GM12874 (cell line): ENCODE measurements around the gene NRDC.

Source experiments
- TF ChIP-seq, protein P1 (sequence below): IDR thresholded peaks from 2 replicates; pipeline ENCODE4 v1.5.1; 2011; ENCODE audit warnings: low read depth, mild to moderate bottlenecking, control low read depth, low read length, moderate library complexity; ENCODE audit not compliant: insufficient read depth

The NRDC gene

DNA sequence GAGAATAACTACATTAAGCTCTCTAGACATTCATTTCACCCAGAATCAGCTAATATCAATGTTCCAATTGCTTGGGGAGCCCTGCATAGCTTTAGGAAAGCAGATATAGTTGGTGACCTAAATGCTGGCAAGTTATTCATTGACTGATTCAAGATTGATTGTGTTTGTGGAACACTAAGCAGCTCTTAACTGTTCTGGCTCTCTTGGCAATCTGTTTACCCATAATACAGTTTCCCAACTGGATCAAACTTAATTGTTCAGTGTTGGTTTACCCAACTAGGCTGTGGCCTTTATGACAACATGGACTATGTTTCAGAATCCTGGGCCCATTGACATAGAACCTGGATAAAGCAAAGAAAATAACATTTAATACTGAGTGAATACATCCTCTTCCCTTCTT, 83.7 kb downstream of the NRDC start:
- TF ChIP-seq, protein P1, sequence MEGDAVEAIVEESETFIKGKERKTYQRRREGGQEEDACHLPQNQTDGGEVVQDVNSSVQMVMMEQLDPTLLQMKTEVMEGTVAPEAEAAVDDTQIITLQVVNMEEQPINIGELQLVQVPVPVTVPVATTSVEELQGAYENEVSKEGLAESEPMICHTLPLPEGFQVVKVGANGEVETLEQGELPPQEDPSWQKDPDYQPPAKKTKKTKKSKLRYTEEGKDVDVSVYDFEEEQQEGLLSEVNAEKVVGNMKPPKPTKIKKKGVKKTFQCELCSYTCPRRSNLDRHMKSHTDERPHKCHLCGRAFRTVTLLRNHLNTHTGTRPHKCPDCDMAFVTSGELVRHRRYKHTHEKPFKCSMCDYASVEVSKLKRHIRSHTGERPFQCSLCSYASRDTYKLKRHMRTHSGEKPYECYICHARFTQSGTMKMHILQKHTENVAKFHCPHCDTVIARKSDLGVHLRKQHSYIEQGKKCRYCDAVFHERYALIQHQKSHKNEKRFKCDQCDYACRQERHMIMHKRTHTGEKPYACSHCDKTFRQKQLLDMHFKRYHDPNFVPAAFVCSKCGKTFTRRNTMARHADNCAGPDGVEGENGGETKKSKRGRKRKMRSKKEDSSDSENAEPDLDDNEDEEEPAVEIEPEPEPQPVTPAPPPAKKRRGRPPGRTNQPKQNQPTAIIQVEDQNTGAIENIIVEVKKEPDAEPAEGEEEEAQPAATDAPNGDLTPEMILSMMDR = no peak

DNA sequence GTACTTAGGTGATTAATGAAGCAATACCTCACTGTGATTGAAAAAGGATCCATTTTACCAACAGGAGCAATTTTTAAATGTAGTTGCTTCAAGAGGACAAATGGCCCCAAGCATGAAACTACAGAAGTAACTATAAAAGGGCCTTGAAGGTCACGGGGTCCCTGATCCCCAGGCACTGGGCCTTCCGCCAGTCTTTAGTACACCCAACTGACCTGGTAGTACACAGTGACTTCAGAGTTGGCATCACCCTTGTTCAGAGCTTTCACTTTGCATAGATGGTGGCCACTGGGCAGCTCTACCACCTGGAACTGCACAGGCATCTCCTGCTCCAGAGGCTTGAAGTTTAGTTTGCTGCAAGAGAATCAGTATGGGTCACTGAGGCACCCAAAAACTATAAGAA, 84.3 kb downstream of the NRDC start:
- TF ChIP-seq, protein P1 = no peak

DNA sequence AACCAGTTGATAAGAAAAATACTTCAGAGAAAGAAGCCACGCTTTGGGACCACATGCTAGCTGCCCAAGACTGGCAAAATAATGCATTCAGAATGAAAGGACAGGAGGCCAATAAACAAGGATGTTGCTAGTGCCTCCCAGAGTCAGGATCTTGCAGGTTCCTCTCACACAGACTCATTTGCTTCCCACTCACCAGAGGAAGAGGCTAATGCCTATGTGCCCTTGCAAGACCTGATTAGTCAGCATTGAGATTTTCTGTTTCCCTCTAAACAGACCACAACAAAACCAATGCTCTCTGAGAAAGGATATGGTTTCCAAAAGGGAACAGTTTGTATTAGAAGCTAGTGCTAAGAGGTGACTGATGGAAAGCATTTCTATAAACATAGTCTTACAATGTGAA, 85.7 kb downstream of the NRDC start:
- TF ChIP-seq, protein P1 = no peak

DNA sequence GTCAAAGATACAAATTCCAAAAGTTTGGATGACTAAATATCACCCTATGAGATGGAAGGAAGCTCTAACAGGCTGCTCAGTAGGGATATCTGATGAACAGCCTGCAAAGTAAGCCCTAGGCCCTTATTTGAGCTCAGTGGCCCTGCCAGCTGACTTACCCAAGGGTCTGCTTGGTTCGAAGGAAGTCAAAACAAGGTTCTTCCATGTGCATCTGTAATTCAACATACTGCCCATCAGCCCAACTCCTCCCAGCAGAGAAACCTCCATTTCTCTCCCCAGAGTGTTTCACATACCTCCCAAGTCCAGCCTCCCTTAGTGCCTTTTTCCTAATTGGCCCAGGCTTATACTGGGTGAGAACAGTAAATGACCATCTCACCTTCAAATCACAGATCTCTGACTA, 86.6 kb downstream of the NRDC start:
- TF ChIP-seq, protein P1 = no peak

DNA sequence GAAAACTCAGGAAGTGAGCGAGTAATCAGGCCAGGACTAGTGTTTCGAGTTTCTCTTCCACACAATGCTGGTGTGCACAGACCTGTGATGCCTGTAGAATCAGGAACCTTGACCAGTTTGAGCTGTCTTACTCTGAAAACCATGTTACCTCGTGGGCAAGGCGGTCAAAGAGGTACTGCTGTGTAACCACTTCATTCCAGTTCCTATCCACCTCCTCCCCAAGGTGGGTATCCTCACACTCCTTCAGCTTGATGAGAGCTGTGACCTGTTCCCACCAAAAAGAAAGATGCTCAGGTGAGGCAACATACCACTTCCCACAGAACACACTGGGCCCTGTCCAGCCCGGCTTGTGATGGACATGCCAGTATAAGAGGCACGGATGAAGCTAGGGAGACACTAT, 88.1 kb downstream of the NRDC start:
- TF ChIP-seq, protein P1 = no peak

DNA sequence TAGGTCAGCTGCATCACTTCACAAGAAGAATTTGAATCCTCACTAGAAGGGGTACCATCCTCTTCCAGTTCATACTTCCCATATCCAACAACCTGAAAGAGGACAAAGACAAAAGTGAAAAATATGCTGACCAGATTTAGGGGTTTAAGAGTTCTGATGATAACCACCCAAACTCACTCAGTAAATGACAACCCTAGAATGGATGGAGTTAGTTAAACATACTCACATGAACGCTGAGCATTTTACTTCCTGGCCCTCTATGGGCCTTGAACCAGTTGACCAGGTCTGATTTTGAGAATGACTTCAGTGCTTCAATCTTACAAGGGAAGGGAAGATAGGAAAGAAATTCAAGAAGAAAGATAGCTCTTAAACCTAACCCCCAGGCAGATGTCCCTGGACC, 89.2 kb downstream of the NRDC start:
- TF ChIP-seq, protein P1 = no peak

DNA sequence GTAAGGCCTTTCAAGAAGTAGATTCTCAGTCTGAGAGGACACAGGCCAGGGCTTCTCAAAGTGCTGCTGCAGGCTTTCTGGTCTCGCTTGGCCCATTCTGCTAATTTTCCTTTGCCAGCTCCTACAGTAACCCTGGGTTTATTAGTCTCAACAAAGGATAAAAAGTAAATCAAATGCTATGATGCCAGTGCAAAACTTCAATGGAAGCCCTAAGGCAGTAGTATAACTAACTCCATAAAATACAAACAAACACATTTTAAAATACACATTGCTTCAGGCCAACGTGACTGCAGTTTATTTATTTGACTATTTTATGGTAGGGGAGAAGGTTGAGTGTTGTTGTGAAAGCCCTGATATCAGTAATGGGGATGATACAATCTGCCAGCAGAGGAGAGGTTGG, 89.6 kb downstream of the NRDC start:
- TF ChIP-seq, protein P1 = no peak

DNA sequence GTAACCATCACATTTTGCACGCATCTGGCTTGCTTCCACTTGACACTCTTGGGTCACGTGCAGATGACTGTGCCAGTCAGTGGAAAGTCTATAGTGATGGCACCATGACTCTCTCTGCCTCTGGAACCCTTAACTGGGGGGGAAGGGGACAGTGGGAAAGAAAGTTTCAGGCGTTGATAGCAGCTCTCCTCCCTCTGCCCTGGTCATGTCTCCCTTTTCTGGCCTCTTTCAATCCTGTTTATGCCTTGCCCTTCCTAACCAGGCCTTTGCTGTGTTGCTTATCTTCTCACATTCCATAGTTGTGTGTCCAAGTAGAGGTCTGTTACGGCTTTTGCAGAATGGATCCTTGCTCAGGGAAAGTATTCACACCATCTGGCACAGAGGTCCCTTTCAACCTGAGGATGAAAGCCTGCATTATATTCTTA, 93.5 kb downstream of the NRDC start:
- TF ChIP-seq, protein P1 = no peak
